HG03280 (cell line): ENCODE results near the gene MUC12.
"Not testable (repeated sequence)": the region's sequence is repeated elsewhere in the genome, so short reads cannot be mapped to it uniquely, and the experiment has no call there.

Experiments
- ATAC-seq: cut with Tn5 transposase; IDR thresholded peaks from one replicate; pipeline ENCODE4 v1.9.1; 2021; ENCODE audit warnings: mild to moderate bottlenecking, moderate library complexity; ENCODE audit not compliant: unreplicated experiment

The MUC12 gene

GRCh38 chr7:100984241-100984918, 15.0 kb downstream of the MUC12 start:
- ATAC-seq = not testable (repeated sequence)

GRCh38 chr7:100985033-100985797, 15.8 kb downstream of the MUC12 start:
- ATAC-seq = not testable (repeated sequence)

GRCh38 chr7:100991631-100992030, 22.3 kb downstream of the MUC12 start:
- no peak for ATAC-seq

- not testable (repeated sequence) for ATAC-seq
These were observed 22.9 kb downstream of the MUC12 start for GRCh38 chr7:100992280-100992679.

- not testable (repeated sequence) for ATAC-seq
These were observed 25.3 kb downstream of the MUC12 start for GRCh38 chr7:100994671-100995070.

- not testable (repeated sequence) for ATAC-seq
These were observed 29.2 kb downstream of the MUC12 start for GRCh38 chr7:100998530-100998929.

- ATAC-seq = not testable (repeated sequence)
These were observed 30.0 kb downstream of the MUC12 start for GRCh38 chr7:100999334-100999733.

- not testable (repeated sequence) for ATAC-seq
These were observed 30.7 kb downstream of the MUC12 start for GRCh38 chr7:101000025-101000424.

- ATAC-seq = not testable (repeated sequence)
These were observed 33.0 kb downstream of the MUC12 start for GRCh38 chr7:101002333-101002732.

GRCh38 chr7:101007361-101007760, 38.0 kb downstream of the MUC12 start:
- not testable (repeated sequence) for ATAC-seq

- ATAC-seq = no peak
These were observed 40.3 kb downstream of the MUC12 start for GRCh38 chr7:101009629-101010028.

GRCh38 chr7:101012931-101013330, 43.6 kb downstream of the MUC12 start:
- no peak for ATAC-seq

GRCh38 chr7:101015626-101016025, 46.3 kb downstream of the MUC12 start:
- no peak for ATAC-seq

GRCh38 chr7:101017064-101017777, 47.9 kb downstream of the MUC12 start:
- peak; percentile 80 for ATAC-seq

GRCh38 chr7:101018271-101019167, 49.2 kb downstream of the MUC12 start:
- ATAC-seq = no peak

GRCh38 chr7:101020444-101020843, 51.1 kb downstream of the MUC12 start:
- ATAC-seq = no peak

- no peak for ATAC-seq
These were observed 52.3 kb downstream of the MUC12 start for GRCh38 chr7:101021703-101022102.

- no peak for ATAC-seq
These were observed 54.5 kb downstream of the MUC12 start for GRCh38 chr7:101023839-101024238.

- no peak for ATAC-seq
These were observed 61.7 kb downstream of the MUC12 start for GRCh38 chr7:101031082-101031481.

- ATAC-seq = no peak
These were observed 66.6 kb downstream of the MUC12 start for GRCh38 chr7:101035941-101036340.

- not testable (repeated sequence) for ATAC-seq
These were observed 71.9 kb downstream of the MUC12 start for GRCh38 chr7:101041283-101041682.
